Measurements from ENCODE around the gene HOMER2.

HOMER2 gene

GRCh38 chr15:82855286-82856100 is 97.0 kb downstream of the HOMER2 start:
- H3K27me3 ChIP-seq (ENCODE audit: insufficient read depth, low read length, poor library complexity), result no peaks in the 10 kb centered on the region
- DNase-seq (no peak), ATAC-seq (ENCODE audit: insufficient read depth, low read depth) (no peak)
- no peaks in the 10 kb centered on the region for H3K9me3 ChIP-seq (ENCODE audit: insufficient read depth, low read length, severe bottlenecking)
- peaks cover 31% of the 10 kb centered on the region for H3K4me1 ChIP-seq (ENCODE audit: insufficient read depth, low read length)
- no peak overlapping the region for H3K4me2 ChIP-seq (ENCODE audit: insufficient read depth, low read length)
- TF ChIP-seq CTCF (IDR thresholded peaks at IDR 0.05; ENCODE audit: borderline replicate concordance, extremely low read depth, low read length, poor library complexity, severe bottlenecking), result no peak
- no peak for TF ChIP-seq EZH2 (IDR thresholded peaks at IDR 0.05; ENCODE audit: borderline replicate concordance, low read depth, low read length, severe bottlenecking)
- no peaks in the 10 kb centered on the region for H4K20me1 ChIP-seq (ENCODE audit: insufficient read depth, low read length)
- H3K9ac ChIP-seq (ENCODE audit: low read depth, low read length), result no peak overlapping the region
- H3K79me2 ChIP-seq (ENCODE audit: insufficient read depth, low read length), result no peaks in the 10 kb centered on the region
- H3K27ac ChIP-seq (ENCODE audit: low read length), result no peak overlapping the region
- H3K36me3 ChIP-seq (ENCODE audit: insufficient read depth, low read length), result no peaks in the 10 kb centered on the region
- peak overlapping the region; percentile 49 for H2AFZ ChIP-seq (ENCODE audit: low read depth, low read length)
- H3K4me3 ChIP-seq (ENCODE audit: low read depth in 1 of 2, low read length in 2 of 2), result no peak overlapping the region

GRCh38 chr15:82854554-82854953 is 98.0 kb downstream of the HOMER2 start:
- H3K27ac ChIP-seq (ENCODE audit: low read length), result no peak overlapping the region
- no peaks in the 10 kb centered on the region for H3K27me3 ChIP-seq (ENCODE audit: insufficient read depth, low read length, poor library complexity)
- H3K4me3 ChIP-seq (ENCODE audit: low read depth in 1 of 2, low read length in 2 of 2), result no peak overlapping the region
- TF ChIP-seq CTCF (IDR thresholded peaks at IDR 0.05; ENCODE audit: borderline replicate concordance, extremely low read depth, low read length, poor library complexity, severe bottlenecking), result no peak
- no peak for TF ChIP-seq EZH2 (IDR thresholded peaks at IDR 0.05; ENCODE audit: borderline replicate concordance, low read depth, low read length, severe bottlenecking)
- no peaks in the 10 kb centered on the region for H3K9me3 ChIP-seq (ENCODE audit: insufficient read depth, low read length, severe bottlenecking)
- H2AFZ ChIP-seq (ENCODE audit: low read depth, low read length), result no peak overlapping the region
- DNase-seq, result no peak
- no peaks in the 10 kb centered on the region for H4K20me1 ChIP-seq (ENCODE audit: insufficient read depth, low read length)
- peaks cover 31% of the 10 kb centered on the region for H3K4me1 ChIP-seq (ENCODE audit: insufficient read depth, low read length)
- ATAC-seq (ENCODE audit: insufficient read depth, low read depth), result no peak
- no peak overlapping the region for H3K4me2 ChIP-seq (ENCODE audit: insufficient read depth, low read length)
- H3K36me3 ChIP-seq (ENCODE audit: insufficient read depth, low read length), result no peaks in the 10 kb centered on the region
- H3K79me2 ChIP-seq (ENCODE audit: insufficient read depth, low read length), result no peaks in the 10 kb centered on the region
- H3K9ac ChIP-seq (ENCODE audit: low read depth, low read length), result no peak overlapping the region

- Histone ChIP-seq H3K27ac (ENCODE audit: low read length) (peak overlapping the region; percentile 84), H3K36me3 (ENCODE audit: insufficient read depth, low read length) (no peaks in the 10 kb centered on the region), H3K4me1 (ENCODE audit: insufficient read depth, low read length) (peaks cover 31% of the 10 kb centered on the region), H3K79me2 (ENCODE audit: insufficient read depth, low read length) (no peaks in the 10 kb centered on the region), H3K4me3 (ENCODE audit: low read depth in 1 of 2, low read length in 2 of 2) (peak overlapping the region in 1 of 2 experiments; percentile 58; a peak in 3 of 4 replicates), H3K9me3 (ENCODE audit: insufficient read depth, low read length, severe bottlenecking) (no peaks in the 10 kb centered on the region), H4K20me1 (ENCODE audit: insufficient read depth, low read length) (no peaks in the 10 kb centered on the region), H2AFZ (ENCODE audit: low read depth, low read length) (peak overlapping the region; percentile 82), H3K9ac (ENCODE audit: low read depth, low read length) (peak overlapping the region; percentile 45), H3K4me2 (ENCODE audit: insufficient read depth, low read length) (peak overlapping the region; percentile 88), H3K27me3 (ENCODE audit: insufficient read depth, low read length, poor library complexity) (no peaks in the 10 kb centered on the region)
- ATAC-seq (ENCODE audit: insufficient read depth, low read depth) (peak; percentile 97), DNase-seq (peak; percentile 79)
- no peak for TF ChIP-seq EZH2 (IDR thresholded peaks at IDR 0.05; ENCODE audit: borderline replicate concordance, low read depth, low read length, severe bottlenecking)
- TF ChIP-seq CTCF (IDR thresholded peaks at IDR 0.05; ENCODE audit: borderline replicate concordance, extremely low read depth, low read length, poor library complexity, severe bottlenecking), result no peak
Observed at GRCh38 chr15:82852941-82853561, 99.5 kb downstream of the HOMER2 start.

Measured in DND-41 (cell line).